Measurements from ENCODE around the gene HKDC1.
"Not testable (repeated sequence)": the region's sequence is repeated elsewhere in the genome, so short reads cannot be mapped to it uniquely, and the experiment has no call there.

HKDC1 gene

GRCh38 chr10:69270990-69271389 is 50.9 kb downstream of the HKDC1 start:
- no peak for FAIRE-seq
- no peak for DNase-seq (ENCODE audit: insufficient read length, low spot score)

GRCh38 chr10:69272624-69273023 is 52.5 kb downstream of the HKDC1 start:
- DNase-seq (ENCODE audit: insufficient read length, low spot score): no peak
- FAIRE-seq: no peak

DNA sequence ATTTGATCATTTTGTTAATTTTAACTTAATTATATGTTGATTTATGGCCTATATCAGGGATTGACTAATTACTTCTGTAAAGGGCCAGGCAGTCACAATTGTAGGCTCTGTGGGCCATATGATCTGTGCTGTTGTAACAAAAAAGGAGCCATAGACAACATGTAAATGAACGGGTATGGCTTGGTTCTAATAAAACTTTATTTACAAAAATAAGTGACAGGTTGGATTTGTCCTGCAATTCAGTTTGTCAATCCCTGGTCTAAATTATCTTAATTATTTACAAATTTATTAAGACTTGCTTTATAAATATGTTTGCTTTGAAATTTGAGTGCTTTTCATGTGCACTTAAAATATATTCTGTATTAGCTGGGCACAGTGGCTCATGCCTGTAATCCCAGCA is 55.3 kb downstream of the HKDC1 start:
- FAIRE-seq (no peak), DNase-seq (ENCODE audit: insufficient read length, low spot score) (no peak)

- DNase-seq (ENCODE audit: insufficient read length, low spot score) (no peak), FAIRE-seq (no peak)
Observed at GRCh38 chr10:69276503-69276902, 56.4 kb downstream of the HKDC1 start.

DNA sequence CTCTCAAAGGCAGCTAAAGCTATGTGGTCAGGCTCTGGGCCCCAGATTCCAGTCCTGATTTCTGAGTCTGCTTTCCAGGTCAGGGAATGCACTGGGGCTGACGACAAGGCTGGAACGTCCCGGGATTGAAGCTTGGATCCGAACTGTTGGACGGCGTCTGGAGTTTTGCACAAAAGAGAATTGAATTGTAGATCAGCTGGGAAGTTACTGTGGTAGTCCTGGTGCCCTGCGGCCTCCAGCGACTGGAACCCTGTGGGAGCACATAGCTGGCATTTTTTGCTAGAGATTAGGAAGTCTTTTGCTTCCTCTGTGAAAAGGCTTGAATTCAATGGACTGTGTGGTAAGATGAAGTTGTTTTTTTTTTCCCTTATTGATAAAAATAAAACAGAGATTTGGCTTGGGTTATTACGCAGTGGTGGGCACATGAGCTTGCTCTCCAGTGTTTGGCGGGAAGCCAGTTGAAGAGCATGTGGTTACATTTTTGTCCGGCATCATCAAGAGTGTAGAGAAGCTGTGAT is 58.4 kb downstream of the HKDC1 start, which contains the start of gene HK1:
HK1 (plus strand) TSS at position 51 of the 518 bp plus-strand sequence.
- DNase-seq (ENCODE audit: insufficient read length, low spot score) (no peak), FAIRE-seq (no peak)

DNA sequence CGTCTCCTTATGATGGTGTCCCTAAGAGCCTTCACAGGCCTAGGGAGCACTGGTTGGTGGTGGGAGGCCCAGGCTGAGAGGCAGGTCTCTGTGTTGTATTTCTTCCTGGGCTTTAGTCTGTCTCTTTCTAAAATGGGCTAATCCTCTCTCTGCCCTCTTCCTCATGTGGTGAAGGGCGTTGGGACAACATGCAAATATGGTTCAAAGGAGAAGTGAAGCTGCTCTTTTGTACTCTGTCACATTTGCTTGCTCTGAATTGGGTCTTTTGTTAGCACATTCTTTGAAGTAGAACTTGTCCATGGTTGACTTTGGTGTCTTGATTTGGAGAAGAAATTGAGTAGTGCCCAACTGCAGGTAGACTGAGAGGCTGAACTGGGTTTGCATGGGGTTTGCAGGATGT is 59.0 kb downstream of the HKDC1 start:
- FAIRE-seq (no peak), DNase-seq (ENCODE audit: insufficient read length, low spot score) (no peak)

DNA sequence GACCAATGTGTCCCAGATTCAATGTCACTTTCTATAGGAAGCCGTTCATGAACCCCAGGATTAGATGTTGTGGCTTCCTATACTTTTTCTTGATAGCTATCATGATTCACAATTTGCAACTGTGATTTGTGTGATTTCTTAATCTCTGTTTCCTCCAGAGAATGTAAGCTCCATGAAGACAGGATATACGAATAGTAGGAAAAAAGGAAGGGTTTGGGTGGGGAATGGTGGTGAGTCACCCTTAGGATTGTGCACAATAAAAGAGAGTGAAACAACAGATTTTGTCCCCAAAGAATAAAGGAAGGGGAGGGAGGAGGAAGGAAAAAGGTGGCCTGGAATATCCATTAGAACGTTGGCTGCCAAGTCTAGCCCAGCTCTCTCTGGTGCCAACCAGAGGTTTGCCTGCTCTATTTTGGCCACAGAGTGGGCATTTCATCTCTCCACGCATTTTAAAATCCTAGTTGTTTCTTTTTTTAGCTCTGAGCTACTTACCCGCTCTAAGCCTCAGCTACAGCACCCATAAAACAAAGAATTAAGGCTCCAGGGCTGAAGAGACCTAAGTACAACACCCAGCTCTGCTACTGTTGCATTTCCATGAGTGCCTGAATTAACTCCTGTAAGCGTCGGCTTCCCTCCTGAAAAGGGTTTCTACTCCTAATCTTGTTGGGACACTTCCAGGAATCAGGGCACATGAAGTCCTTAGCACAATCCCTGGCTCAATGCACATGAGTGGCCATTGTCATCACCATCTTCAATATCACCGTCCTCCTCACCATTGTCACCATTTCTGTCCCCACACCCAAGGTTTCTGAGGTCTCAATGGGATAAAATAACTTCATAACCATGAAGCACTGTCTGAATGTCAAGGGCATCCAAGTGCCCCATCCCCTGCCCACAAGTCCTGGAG is 61.6 kb downstream of the HKDC1 start:
- DNase-seq (ENCODE audit: insufficient read length, low spot score) (no peak), FAIRE-seq (no peak)

DNA sequence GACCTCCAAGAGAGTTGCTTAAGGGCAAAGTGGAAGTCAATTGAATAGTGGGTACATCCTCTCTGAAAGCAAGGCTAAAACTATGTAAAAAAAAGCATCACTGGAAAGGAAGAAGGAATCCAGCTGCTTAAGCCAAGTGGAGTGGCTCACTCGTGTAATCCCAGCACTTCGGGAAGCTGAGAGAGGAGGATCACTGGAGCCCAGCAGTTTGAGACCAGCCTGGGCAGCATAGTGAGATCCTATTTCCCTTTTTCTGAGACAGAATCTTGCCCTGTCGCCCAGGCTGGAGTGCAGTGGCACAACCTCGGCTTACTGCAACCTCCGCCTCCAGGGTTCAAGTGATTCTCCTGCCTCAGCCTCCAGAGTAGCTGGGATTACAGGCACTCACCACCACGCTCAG is 64.3 kb downstream of the HKDC1 start:
- not testable (repeated sequence) for FAIRE-seq; DNase-seq (ENCODE audit: insufficient read length, low spot score)

- DNase-seq (ENCODE audit: insufficient read length, low spot score) (no peak), FAIRE-seq (no peak)
Observed at GRCh38 chr10:69285699-69286098, 65.6 kb downstream of the HKDC1 start.

- DNase-seq (ENCODE audit: insufficient read length, low spot score) (no peak), FAIRE-seq (no peak)
Observed at GRCh38 chr10:69287181-69287580, 67.0 kb downstream of the HKDC1 start.

- no peak for DNase-seq (ENCODE audit: insufficient read length, low spot score)
- FAIRE-seq: no peak
Observed at GRCh38 chr10:69290993-69291392, 70.9 kb downstream of the HKDC1 start.

DNA sequence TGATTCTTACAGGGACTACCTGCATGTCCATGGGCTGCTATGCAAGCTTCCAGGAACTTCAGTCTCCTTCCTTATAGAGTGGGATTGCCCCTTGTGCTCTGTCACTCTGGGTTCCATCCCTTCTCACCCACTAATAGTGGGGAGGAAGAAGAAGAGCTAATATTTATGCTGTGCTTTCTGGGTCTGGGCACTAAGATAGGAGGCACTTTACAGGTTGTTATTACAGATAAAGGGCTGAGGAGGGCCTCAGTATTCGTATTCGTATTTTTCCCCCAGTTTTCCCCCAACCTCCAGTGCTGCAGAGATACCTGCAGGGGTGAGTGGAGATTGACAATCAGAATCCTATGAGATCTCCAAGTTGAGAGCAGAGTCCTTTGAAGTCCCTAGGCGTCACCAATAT is 72.3 kb downstream of the HKDC1 start:
- FAIRE-seq: no peak

GRCh38 chr10:69295027-69295636 is 75.0 kb downstream of the HKDC1 start:
- DNase-seq (ENCODE audit: insufficient read length, low spot score): no peak
- no peak for FAIRE-seq

More for the DNA sequence above, 72.3 kb downstream of the HKDC1 start:
- no peak for DNase-seq (ENCODE audit: insufficient read length, low spot score)

- DNase-seq (ENCODE audit: insufficient read length, low spot score) (no peak), FAIRE-seq (no peak)
Observed at GRCh38 chr10:69303632-69304051, 83.5 kb downstream of the HKDC1 start.

DNA sequence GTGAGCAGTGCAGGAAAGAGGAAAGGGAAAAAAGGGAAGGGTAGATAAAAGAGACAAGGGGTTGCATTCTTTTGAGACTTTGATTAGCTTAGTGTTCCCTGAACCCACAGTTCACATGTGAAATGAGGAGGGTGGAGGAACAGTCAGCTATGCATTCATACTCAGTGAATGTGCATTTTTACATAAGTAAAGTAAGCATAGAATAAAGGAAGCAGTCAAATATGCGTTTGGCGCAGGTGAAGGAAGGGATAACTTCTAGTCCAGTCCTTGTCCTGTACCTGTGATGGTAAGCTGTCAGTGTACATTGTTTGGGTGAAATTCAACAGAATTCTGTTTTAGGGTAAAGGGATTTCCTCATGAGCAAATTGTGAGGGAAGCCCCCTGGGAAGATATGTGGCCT is 86.3 kb downstream of the HKDC1 start:
- DNase-seq (ENCODE audit: insufficient read length, low spot score) (no peak), FAIRE-seq (no peak)

DNA sequence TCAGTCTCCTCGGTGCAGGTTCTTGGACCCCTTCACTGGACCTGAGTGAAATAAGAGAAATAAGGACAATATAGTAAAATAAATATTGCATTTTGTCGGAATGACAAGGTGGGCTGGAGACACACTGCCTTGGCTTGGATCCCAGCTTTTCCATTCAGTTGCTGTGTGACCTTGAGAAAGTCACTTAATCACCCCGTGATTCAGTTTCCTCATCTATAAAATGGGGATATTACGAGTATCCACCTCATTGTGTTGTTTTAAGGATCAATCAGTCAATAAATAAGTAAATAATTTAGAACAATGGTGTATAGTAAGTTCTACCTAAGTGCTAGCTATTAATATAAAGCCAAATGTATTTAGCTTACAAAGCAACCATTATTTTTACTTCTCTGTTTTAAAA is 87.3 kb downstream of the HKDC1 start:
- DNase-seq (ENCODE audit: insufficient read length, low spot score): no peak
- no peak for FAIRE-seq

GRCh38 chr10:69308304-69308703 is 88.2 kb downstream of the HKDC1 start:
- DNase-seq (ENCODE audit: insufficient read length, low spot score); FAIRE-seq: not testable (repeated sequence)

GRCh38 chr10:69311309-69311708 is 91.2 kb downstream of the HKDC1 start:
- FAIRE-seq: no peak
- no peak for DNase-seq (ENCODE audit: insufficient read length, low spot score)

DNA sequence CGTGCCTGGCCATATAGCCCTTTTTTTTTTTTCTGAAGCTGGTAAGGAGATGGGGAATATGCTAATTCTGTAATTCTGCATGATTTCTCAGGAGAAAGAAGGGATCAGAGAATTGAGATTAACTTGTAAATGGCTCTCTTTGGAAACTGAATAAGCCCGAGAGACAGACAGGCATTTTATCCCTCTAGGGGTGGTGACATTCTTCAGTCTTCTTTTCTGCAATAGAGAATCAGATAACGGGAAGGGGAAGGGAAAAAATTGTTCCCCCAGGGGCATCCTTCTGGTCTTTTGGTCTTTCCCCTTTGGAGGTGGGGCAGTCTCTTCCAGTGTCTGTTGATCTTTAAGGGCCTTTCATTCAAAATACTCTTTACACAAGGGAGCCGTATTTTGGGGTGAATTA is 92.4 kb downstream of the HKDC1 start:
- FAIRE-seq: no peak

DNA sequence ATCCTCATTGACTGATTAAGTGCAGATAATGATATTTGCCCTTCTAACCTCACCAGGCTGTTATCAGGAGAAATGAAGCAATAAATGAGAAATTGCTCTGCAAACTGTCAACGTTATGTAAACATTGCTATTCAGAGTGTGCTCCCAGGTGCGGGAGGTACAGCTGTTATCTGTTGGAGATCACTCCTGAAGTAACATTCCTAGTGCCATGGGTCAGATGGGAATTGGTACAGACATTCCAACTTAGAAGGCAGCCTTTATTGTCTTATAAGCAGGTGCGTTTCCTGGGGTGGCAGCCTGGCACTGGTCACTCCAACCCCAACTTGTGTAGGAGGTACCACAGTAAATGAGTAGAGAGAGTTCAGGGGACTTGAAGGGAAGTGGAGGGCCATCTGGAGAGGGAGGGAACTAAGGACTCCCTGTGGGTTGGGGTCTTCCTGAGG is 95.0 kb downstream of the HKDC1 start:
- DNase-seq (ENCODE audit: insufficient read length, low spot score) (no peak), FAIRE-seq (no peak)

More for the DNA sequence above, 92.4 kb downstream of the HKDC1 start:
- DNase-seq (ENCODE audit: insufficient read length, low spot score): no peak

GRCh38 chr10:69315610-69316312 is 95.6 kb downstream of the HKDC1 start:
- FAIRE-seq (no peak), DNase-seq (ENCODE audit: insufficient read length, low spot score) (no peak)

All from GM19239 (cell line).